Kidney tubule cell (primary cell): ENCODE data around the gene OR3A2.
"Not testable (repeated sequence)": the region's sequence is repeated elsewhere in the genome, so short reads cannot be mapped to it uniquely, and the experiment has no call there.

Experiments used
- DNase-seq: peaks from one replicate; pipeline ENCODE4 v3.0.0-alpha.2; 2018; ENCODE audit warnings: low spot score

Gene OR3A2

GRCh38 chr17:3293548-3293947 is 92.6 kb downstream of the OR3A2 start:
- not testable (repeated sequence) for DNase-seq

GRCh38 chr17:3282901-3283300 is 103.2 kb downstream of the OR3A2 start:
- no peak for DNase-seq

- no peak for DNase-seq
These were observed 110.0 kb downstream of the OR3A2 start for GRCh38 chr17:3276126-3276525.

- no peak for DNase-seq
These were observed 114.8 kb downstream of the OR3A2 start for GRCh38 chr17:3271072-3271848.

GRCh38 chr17:3260600-3260999 is 125.5 kb downstream of the OR3A2 start:
- no peak for DNase-seq

GRCh38 chr17:3260163-3260562 is 125.9 kb downstream of the OR3A2 start:
- no peak for DNase-seq

GRCh38 chr17:3256575-3256974 is 129.5 kb downstream of the OR3A2 start:
- no peak for DNase-seq

- not testable (repeated sequence) for DNase-seq
These were observed 137.1 kb downstream of the OR3A2 start for GRCh38 chr17:3249013-3249412.

GRCh38 chr17:3244841-3245240 is 141.3 kb downstream of the OR3A2 start:
- not testable (repeated sequence) for DNase-seq

- DNase-seq = not testable (repeated sequence)
These were observed 145.1 kb downstream of the OR3A2 start for GRCh38 chr17:3241044-3241443.

- not testable (repeated sequence) for DNase-seq
These were observed 147.4 kb downstream of the OR3A2 start for GRCh38 chr17:3238685-3239084.

- not testable (repeated sequence) for DNase-seq
These were observed 153.8 kb downstream of the OR3A2 start for GRCh38 chr17:3232300-3232699.
